Gastroesophageal sphincter (tissue), 4 donors: ENCODE data around the gene ZCCHC3. TPM values are rescaled to one million over a fixed set of nuclear protein-coding genes. Genes with fewer than 3 reads are reported as not detected.

Source experiments
- ATAC-seq: fragments of 150-250 bp; one replicate; pipeline ENCODE4 v1.9.1; 2016; ENCODE audit warnings: mild to moderate bottlenecking, moderate library complexity
- H3K27ac ChIP-seq, 4 donors: fragments of 200-600 bp; sonication (generic) in 3 of 4; 1 replicate in 3 of 4; 2 replicates in 1 of 4; pipeline ENCODE4 v1.5.1; 2016 to 2019
- H3K27me3 ChIP-seq: fragments of 200-600 bp; sonication (generic); one replicate; pipeline ENCODE4 v1.5.1; 2019
- H3K36me3 ChIP-seq, 2 donors: fragments of 200-600 bp; sonication (generic); one replicate each; pipeline ENCODE4 v1.5.1; 2019; ENCODE audit warnings: control low read depth in 1 of 2
- H3K4me1 ChIP-seq, 3 donors: fragments of 200-600 bp; sonication (generic); 1 replicate in 2 of 3; 2 replicates in 1 of 3; pipeline ENCODE4 v1.5.1; 2016 to 2019; ENCODE audit warnings: control low read depth in 2 of 3
- H3K4me3 ChIP-seq, 2 donors: fragments of 200-600 bp; sonication (generic); one replicate each; pipeline ENCODE4 v1.5.1; 2019; ENCODE audit warnings: mild to moderate bottlenecking in 1 of 2, moderate library complexity in 1 of 2
- H3K9me3 ChIP-seq, 3 donors: fragments of 200-600 bp; sonication (generic); one replicate each; pipeline ENCODE4 v1.5.1; 2017 to 2019; ENCODE audit warnings: control low read depth in 2 of 3
- EP300 ChIP-seq: sonication (generic); formaldehyde crosslinking; IDR thresholded peaks from one replicate; pipeline ENCODE4 v1.6.1; 2017; ENCODE audit warnings: antibody characterized with exemption, mild to moderate bottlenecking
- POLR2A ChIP-seq, 2 donors: fragments of 450-650 bp; IDR thresholded peaks; one replicate each; pipeline ENCODE4 v1.6.1; 2017; ENCODE audit warnings: antibody characterized with exemption in 2 of 2, mild to moderate bottlenecking in 2 of 2, moderate library complexity in 1 of 2
- POLR2AphosphoS5 ChIP-seq: sonication (generic); formaldehyde crosslinking; IDR thresholded peaks from one replicate; pipeline ENCODE4 v1.6.1; 2017; ENCODE audit warnings: antibody characterized with exemption
- WGBS, 2 donors: methylation state at CpG; one replicate each; pipeline ENCODE4 v1.1.5; 2018; ENCODE audit warnings: low coverage in 1 of 2; 5-methylcytosine and 5-hydroxymethylcytosine counted together
- total RNA-seq, 4 donors: library from RNA; depleted of rRNA; stranded (reverse); fragments of >200 nt; gene quantifications; one replicate each; pipeline ENCODE4 v1.1.0, GENCODE V29; 2016
- TF ChIP-seq, protein P1 (sequence below), 4 experiments: fragments of 200-600 bp in 2 of 4; fragments of 450-650 bp in 2 of 4; sonication (generic) in 1 of 4; IDR thresholded peaks; one replicate each; pipeline ENCODE4 v1.5.1; 2017 to 2019; ENCODE audit warnings: antibody characterized with exemption in 4 of 4, mild to moderate bottlenecking in 2 of 4, moderate library complexity in 2 of 4

Gene ZCCHC3
- total RNA-seq, 4 donors from 2014 or later: 17.4 to 24.0 (median 21.4) TPM

GRCh38 chr20:273884-274283 lies 23.5 kb upstream of the ZCCHC3 start:
- peaks cover 0 to 40% of the 10 kb centered on the region in 2 donors for H3K36me3 ChIP-seq
- H3K9me3 ChIP-seq: no peaks in the 10 kb centered on the region
- TF ChIP-seq, protein P1, sequence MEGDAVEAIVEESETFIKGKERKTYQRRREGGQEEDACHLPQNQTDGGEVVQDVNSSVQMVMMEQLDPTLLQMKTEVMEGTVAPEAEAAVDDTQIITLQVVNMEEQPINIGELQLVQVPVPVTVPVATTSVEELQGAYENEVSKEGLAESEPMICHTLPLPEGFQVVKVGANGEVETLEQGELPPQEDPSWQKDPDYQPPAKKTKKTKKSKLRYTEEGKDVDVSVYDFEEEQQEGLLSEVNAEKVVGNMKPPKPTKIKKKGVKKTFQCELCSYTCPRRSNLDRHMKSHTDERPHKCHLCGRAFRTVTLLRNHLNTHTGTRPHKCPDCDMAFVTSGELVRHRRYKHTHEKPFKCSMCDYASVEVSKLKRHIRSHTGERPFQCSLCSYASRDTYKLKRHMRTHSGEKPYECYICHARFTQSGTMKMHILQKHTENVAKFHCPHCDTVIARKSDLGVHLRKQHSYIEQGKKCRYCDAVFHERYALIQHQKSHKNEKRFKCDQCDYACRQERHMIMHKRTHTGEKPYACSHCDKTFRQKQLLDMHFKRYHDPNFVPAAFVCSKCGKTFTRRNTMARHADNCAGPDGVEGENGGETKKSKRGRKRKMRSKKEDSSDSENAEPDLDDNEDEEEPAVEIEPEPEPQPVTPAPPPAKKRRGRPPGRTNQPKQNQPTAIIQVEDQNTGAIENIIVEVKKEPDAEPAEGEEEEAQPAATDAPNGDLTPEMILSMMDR (IDR thresholded peaks at IDR 0.05): no peak
- TF ChIP-seq EP300 (no peak), POLR2AphosphoS5 (no peak), POLR2A (IDR thresholded peaks at IDR 0.05) (no peak)
- H3K27ac ChIP-seq: no peak overlapping the region
- H3K4me3 ChIP-seq: no peak overlapping the region
- 63 to 81% methylated on average over 3 of the region's 3 CpGs for WGBS, 2 donors
- no peaks in the 10 kb centered on the region for H3K4me1 ChIP-seq
- ATAC-seq: no peak
- H3K27me3 ChIP-seq: no peaks in the 10 kb centered on the region

DNA sequence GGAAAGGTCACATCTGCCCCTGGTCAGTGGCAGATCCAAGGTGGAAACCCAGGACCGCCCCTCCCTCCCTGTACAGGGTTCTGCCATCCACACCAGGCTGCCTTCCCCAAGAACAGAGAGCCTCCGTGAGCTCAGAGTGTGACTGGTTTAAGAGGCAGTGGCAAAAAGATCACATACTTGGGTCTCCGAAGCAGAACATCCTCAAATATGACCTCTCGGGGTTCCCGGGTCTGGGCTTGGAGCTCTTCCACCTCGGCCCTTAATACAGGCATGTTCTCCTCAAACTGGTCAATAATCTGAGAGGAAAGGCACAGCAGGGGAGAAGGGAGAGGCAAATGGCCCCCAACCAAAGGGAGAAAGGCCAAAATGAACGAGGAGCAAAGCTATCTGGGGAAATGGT lies 21.6 kb upstream of the ZCCHC3 start:
- TF ChIP-seq POLR2AphosphoS5: no peak
- TF ChIP-seq, protein P1 (IDR thresholded peaks at IDR 0.05): no peak
- no peaks in the 10 kb centered on the region for H3K4me1 ChIP-seq
- peaks cover 0 to 45% of the 10 kb centered on the region in 2 donors for H3K36me3 ChIP-seq
- no peaks in the 10 kb centered on the region for H3K9me3 ChIP-seq
- H3K27ac ChIP-seq: no peak overlapping the region
- H3K27me3 ChIP-seq: no peaks in the 10 kb centered on the region
- no peak for ATAC-seq
- 83 to 88% methylated on average over 1 to 4 of the region's 7 CpGs for WGBS, 2 donors
- no peak overlapping the region for H3K4me3 ChIP-seq

- Histone ChIP-seq H3K4me1 (no peaks in the 10 kb centered on the region), H3K27ac (no peak overlapping the region), H3K4me3 (no peak overlapping the region), H3K9me3 (no peaks in the 10 kb centered on the region), H3K36me3 (peaks cover 0 to 55% of the 10 kb centered on the region in 2 donors), H3K27me3 (no peaks in the 10 kb centered on the region)
- ATAC-seq: no peak
- TF ChIP-seq EP300 (no peak), POLR2A (IDR thresholded peaks at IDR 0.05) (no peak), POLR2AphosphoS5 (no peak)
- TF ChIP-seq, protein P1 (IDR thresholded peaks at IDR 0.05): no peak
- 93 to 96% methylated on average over 3 to 4 of the region's 12 CpGs for WGBS, 2 donors
Observed at GRCh38 chr20:276620-277495, 20.5 kb upstream of the ZCCHC3 start.

GRCh38 chr20:277496-277781 lies 19.9 kb upstream of the ZCCHC3 start:
- Histone ChIP-seq H3K4me3 (no peak overlapping the region), H3K27ac (no peak overlapping the region), H3K9me3 (no peaks in the 10 kb centered on the region), H3K27me3 (no peaks in the 10 kb centered on the region), H3K4me1 (no peaks in the 10 kb centered on the region), H3K36me3 (peaks cover 0 to 61% of the 10 kb centered on the region in 2 donors)
- no peak for ATAC-seq
- TF ChIP-seq, protein P1 (IDR thresholded peaks at IDR 0.05): no peak
- TF ChIP-seq POLR2AphosphoS5 (no peak), EP300 (no peak)
- 57 to 80% methylated on average over 1 of the region's 3 CpGs for WGBS, 2 donors

GRCh38 chr20:278181-278580 lies 19.2 kb upstream of the ZCCHC3 start:
- H3K9me3 ChIP-seq: no peaks in the 10 kb centered on the region
- TF ChIP-seq, protein P1 (IDR thresholded peaks at IDR 0.05): no peak
- TF ChIP-seq POLR2AphosphoS5 (no peak), POLR2A (IDR thresholded peaks at IDR 0.05) (no peak), EP300 (no peak)
- no peak overlapping the region for H3K27ac ChIP-seq
- H3K4me3 ChIP-seq: no peak overlapping the region
- no peaks in the 10 kb centered on the region for H3K27me3 ChIP-seq
- ATAC-seq: no peak
- WGBS, 2 donors: 70% methylated on average over 4 of the region's 5 CpGs; no CpG with 5 or more reads in 1 of the 2 donors
- H3K4me1 ChIP-seq: no peaks in the 10 kb centered on the region
- H3K36me3 ChIP-seq: peaks cover 0 to 66% of the 10 kb centered on the region in 2 donors
